Aorta (tissue), 5 donors: ENCODE measurements around the gene VAV3. TPM values are rescaled to one million over a fixed set of nuclear protein-coding genes. Genes with fewer than 3 reads are reported as not detected.

Experiments used
- ATAC-seq: fragments of 200-7000 bp; cut with Tn5 transposase; one replicate; pipeline ENCODE4 v1.9.1; 2022; ENCODE audit warnings: moderate library complexity; ENCODE audit not compliant: low FRiP score
- DNase-seq, 2 donors: peaks; one replicate each; pipeline ENCODE4 v3.0.0-alpha.2; 2020
- H3K27ac ChIP-seq, 2 donors: one replicate each; pipeline ENCODE4 v1.5.1; 2013; ENCODE audit warnings: low read length in 2 of 2, mild to moderate bottlenecking in 2 of 2, moderate library complexity in 2 of 2, control low read depth in 1 of 2, inconsistent platforms in 1 of 2, low read depth in 1 of 2
- H3K27me3 ChIP-seq, 2 donors: one replicate each; pipeline ENCODE4 v1.6.1; 2013; ENCODE audit warnings: control low read depth in 1 of 2, low read length in 1 of 2, mild to moderate bottlenecking in 1 of 2, moderate library complexity in 1 of 2; ENCODE audit not compliant: insufficient read depth in 2 of 2, control insufficient read depth in 1 of 2
- H3K36me3 ChIP-seq, 2 donors: one replicate each; pipeline ENCODE4 v1.6.1; 2013; ENCODE audit warnings: control low read depth in 1 of 2, low read length in 1 of 2, mild to moderate bottlenecking in 1 of 2; ENCODE audit not compliant: insufficient read depth in 2 of 2, control insufficient read depth in 1 of 2
- H3K4me1 ChIP-seq, 2 donors: one replicate each; pipeline ENCODE4 v1.6.1; 2013; ENCODE audit warnings: low read length in 2 of 2, control low read depth in 1 of 2, mild to moderate bottlenecking in 1 of 2, moderate library complexity in 1 of 2; ENCODE audit not compliant: insufficient read depth in 2 of 2, control insufficient read depth in 1 of 2
- H3K4me3 ChIP-seq, 2 donors: one replicate each; pipeline ENCODE4 v1.5.1; 2013; ENCODE audit warnings: low read length in 2 of 2, control low read depth in 1 of 2, mild to moderate bottlenecking in 1 of 2
- H3K9me3 ChIP-seq: one replicate; pipeline ENCODE4 v1.6.1; 2013; ENCODE audit warnings: mild to moderate bottlenecking, low read length; ENCODE audit not compliant: control insufficient read depth
- WGBS, 2 donors: extraction: QIAGEN DNeasy Blood & Tissue Kit; methylation state at CpG; one replicate each; pipeline ENCODE4 v1.1.7; 2013; 5-methylcytosine and 5-hydroxymethylcytosine counted together
- intact Hi-C, 2 donors: fragments of 100-400 bp; cut with DNase I; formaldehyde crosslinking; loops; one replicate each; pipeline versions ENCODE4 v1.14.2 to v1.15.0; 2022
- polyA plus RNA-seq, 2 donors: library from polyadenylated mRNA; stranded (reverse); fragments of 200-250 nt; gene quantifications; one replicate each; pipeline ENCODE4 v1.2.3, GENCODE V29; 2013
- total RNA-seq, 2 donors: library from RNA; stranded (reverse); fragmentation: NEBNext Ultra II Directional; extraction: Animal tissue kit (Norgen Biotek cat#: 25700); gene quantifications; one replicate each; pipeline ENCODE4 v1.2.1, GENCODE V29; 2021
- donor health status: healthy with polysubstance abuse.
- donor health status: Bipolar disorder and iron deficiency.
- donor health status: DM: no; HTN: no; CAD: no.
- donor health status: DM: no; HTN: no; CAD: no.
- donor health status: DM: yes; HTN: yes; CAD: no.

Gene VAV3
- total and polyA plus RNA-seq, 4 donors = 0.33 to 8.8 (median 4.7) TPM

DNA sequence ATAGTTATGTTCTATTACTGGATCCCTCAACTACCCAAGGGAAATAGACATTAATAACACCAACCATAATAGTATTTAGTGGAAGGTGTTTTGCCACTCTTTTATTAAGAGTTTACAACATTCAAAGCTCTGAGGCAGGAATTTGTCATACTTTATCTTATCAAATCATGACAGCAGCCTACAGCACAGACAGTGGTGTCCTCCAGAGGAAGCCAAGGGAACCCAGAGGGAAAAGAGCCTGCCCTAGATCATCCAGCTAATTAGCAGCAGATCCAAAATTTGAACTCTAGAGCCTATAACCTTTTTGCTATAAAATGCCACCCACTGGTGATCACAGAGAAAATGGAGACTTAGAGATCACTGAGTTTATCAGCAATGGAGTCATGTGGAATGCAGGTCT is 18.2 kb downstream of the VAV3 start:
- Histone ChIP-seq H3K36me3 (no peaks in the 10 kb centered on the region), H3K4me1 (no peaks in the 10 kb centered on the region), H3K9me3 (no peaks in the 10 kb centered on the region), H3K4me3 (no peak overlapping the region), H3K27ac (no peak overlapping the region), H3K27me3 (no peaks in the 10 kb centered on the region)
- ATAC-seq = no peak
- intact Hi-C loops = no loop called here
- no peak for DNase-seq

DNA sequence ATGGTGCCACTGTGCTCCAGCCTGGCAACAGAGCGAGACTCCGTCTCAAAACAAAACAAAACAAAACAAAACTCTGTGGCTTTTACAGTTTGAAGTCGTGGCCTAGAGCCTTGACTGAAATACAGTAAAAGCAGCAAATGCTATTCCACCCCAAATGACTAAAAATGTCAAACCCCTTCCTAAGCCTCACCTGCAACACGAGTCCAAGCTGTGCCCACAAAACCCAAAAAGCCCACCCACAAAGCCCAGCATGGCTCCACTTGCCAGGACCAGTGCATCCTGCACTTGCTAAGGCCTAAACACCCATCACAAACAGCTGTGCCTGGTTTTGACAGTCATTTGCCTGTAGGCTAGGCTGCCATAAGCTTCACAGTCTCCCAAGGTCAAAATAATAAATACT is 21.3 kb downstream of the VAV3 start:
- no peak for ATAC-seq
- H3K36me3 ChIP-seq = no peaks in the 10 kb centered on the region
- no peaks in the 10 kb centered on the region for H3K4me1 ChIP-seq
- no peak for DNase-seq
- no peaks in the 10 kb centered on the region for H3K9me3 ChIP-seq
- H3K4me3 ChIP-seq = no peak overlapping the region
- no peaks in the 10 kb centered on the region for H3K27me3 ChIP-seq
- intact Hi-C loops = no loop called here
- 78 to 79% methylated on average over 4 of the region's 4 CpGs for WGBS, 2 donors
- H3K27ac ChIP-seq = no peak overlapping the region

DNA sequence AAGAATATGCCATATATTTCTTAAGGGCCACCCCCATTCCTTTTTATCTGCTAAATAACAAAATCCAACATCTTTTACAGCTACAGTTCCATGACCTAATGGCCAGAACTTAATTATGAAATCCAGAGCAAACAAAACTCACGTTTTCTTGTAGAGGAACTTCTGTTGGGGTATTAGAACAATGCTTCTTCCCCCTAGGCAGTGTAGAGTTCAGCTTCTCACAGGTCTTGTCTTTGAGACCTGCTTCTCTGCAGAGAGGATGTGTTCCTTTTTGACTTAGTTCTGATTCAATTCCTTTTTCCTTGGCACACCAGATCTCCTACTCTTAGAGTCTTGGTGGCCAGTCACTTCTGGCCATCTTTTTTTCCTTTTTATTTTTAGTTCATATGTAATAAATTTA is 22.2 kb downstream of the VAV3 start:
- Histone ChIP-seq H3K27me3 (no peaks in the 10 kb centered on the region), H3K27ac (no peak overlapping the region), H3K4me3 (no peak overlapping the region), H3K4me1 (no peaks in the 10 kb centered on the region), H3K36me3 (no peaks in the 10 kb centered on the region), H3K9me3 (no peaks in the 10 kb centered on the region)
- DNase-seq (no peak), ATAC-seq (no peak)
- 56 to 58% methylated on average over 1 of the region's 1 CpG for WGBS, 2 donors
- intact Hi-C loops = no loop called here

DNA sequence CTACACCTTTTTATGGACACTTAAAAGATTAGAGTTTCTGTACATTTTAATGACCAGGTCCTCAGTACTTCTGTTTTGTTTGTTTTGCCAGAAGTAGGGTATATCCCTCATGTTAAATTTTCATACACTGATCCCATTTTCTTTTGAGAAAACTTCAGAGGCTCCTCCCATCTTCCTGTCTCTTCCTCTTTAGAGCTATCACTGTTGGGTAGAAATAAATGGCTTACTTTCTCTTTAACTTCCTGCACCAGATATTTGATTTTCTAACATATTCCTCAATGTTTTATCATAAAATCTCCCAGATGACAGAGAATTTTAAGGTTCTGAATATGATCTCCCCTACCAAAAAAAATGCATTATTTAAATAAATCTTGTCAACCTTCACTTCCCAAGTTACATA is 23.4 kb downstream of the VAV3 start:
- Histone ChIP-seq H3K4me1 (no peaks in the 10 kb centered on the region), H3K27ac (no peak overlapping the region), H3K27me3 (no peaks in the 10 kb centered on the region), H3K4me3 (no peak overlapping the region), H3K36me3 (no peaks in the 10 kb centered on the region), H3K9me3 (no peaks in the 10 kb centered on the region)
- DNase-seq = no peak
- ATAC-seq = no peak
- intact Hi-C loops = no loop called here

DNA sequence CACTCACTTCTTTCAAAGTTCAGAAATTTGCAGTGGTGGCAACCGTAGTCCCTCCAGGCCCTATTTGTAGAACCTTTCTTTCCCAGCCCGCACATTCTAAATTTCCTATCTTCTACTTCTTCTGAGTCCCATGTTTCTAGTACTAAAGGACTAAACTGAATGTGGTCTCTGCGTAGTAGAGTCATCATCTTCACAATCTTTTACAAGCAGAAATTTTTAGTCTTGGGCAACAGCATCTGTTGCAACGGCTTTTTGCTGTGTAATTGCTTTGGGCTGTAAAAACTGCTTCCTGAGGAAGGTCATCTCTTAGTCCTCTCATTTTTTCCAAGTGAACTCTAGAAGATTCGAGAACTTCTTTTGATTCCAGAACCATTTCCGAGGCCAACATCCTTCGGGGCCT is 23.9 kb downstream of the VAV3 start:
- no peaks in the 10 kb centered on the region for H3K4me1 ChIP-seq
- no peak overlapping the region for H3K27ac ChIP-seq
- H3K4me3 ChIP-seq = no peak overlapping the region
- no peaks in the 10 kb centered on the region for H3K27me3 ChIP-seq
- DNase-seq = peak in 1 of 2 donors; percentile 55
- 84 to 87% methylated on average over 7 of the region's 7 CpGs for WGBS, 2 donors
- intact Hi-C loops = no loop called here
- H3K9me3 ChIP-seq = no peaks in the 10 kb centered on the region
- no peaks in the 10 kb centered on the region for H3K36me3 ChIP-seq
- peak; percentile 72 for ATAC-seq

DNA sequence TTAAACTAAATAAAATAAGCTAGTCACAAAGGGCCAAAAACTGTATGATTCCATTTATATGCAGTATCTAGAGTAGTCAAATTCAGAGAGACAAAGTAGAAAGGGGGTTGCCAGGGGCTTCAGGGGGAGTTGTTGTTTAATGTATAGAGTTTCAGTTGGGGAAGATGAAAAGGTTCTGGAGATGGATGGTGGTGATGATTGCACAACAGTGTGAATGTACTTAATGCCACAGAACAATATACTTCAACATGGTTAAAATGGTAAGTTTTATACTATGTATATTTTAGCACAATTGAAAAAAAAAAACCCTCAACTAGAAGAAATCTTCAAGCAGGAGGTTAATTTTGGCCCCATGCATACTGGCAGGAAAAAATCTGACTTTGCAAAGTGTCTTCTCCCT is 24.3 kb downstream of the VAV3 start:
- Histone ChIP-seq H3K27ac (no peak overlapping the region), H3K36me3 (no peaks in the 10 kb centered on the region), H3K4me3 (no peak overlapping the region), H3K9me3 (no peaks in the 10 kb centered on the region), H3K27me3 (no peaks in the 10 kb centered on the region), H3K4me1 (no peaks in the 10 kb centered on the region)
- ATAC-seq (no peak), DNase-seq (no peak)
- intact Hi-C loops = no loop called here

DNA sequence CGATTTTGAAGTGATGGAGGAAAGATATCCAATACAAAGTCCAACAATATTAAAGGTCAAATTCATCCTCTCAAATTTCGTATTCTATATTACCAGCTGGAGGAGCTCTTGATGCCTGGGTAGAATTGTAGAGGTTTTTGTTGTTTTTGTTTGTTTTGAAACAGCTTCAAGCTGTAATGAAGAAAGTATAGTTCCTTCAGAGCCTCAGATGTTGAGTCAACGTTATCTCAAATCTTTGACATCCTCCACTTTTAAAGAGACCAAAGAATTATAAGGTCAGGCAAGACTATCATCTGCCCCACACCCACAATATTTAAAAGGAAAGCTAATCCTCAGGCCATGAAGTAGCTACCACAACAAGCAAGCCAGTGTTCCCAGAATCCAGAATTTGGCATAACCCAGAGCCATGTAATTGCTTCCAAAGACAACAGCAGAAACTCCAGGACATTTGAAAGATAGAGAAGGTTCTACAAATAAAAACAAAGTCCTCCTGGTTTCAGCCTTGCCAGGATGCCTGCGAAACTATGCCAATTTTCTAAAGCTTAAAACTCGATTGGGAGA is 24.9 kb downstream of the VAV3 start:
- Histone ChIP-seq H3K9me3 (no peaks in the 10 kb centered on the region), H3K36me3 (no peaks in the 10 kb centered on the region), H3K27ac (no peak overlapping the region), H3K4me3 (no peak overlapping the region), H3K27me3 (no peaks in the 10 kb centered on the region), H3K4me1 (no peaks in the 10 kb centered on the region)
- DNase-seq (no peak), ATAC-seq (no peak)
- 46 to 51% methylated on average over 5 of the region's 5 CpGs for WGBS, 2 donors
- intact Hi-C loops = no loop called here

DNA sequence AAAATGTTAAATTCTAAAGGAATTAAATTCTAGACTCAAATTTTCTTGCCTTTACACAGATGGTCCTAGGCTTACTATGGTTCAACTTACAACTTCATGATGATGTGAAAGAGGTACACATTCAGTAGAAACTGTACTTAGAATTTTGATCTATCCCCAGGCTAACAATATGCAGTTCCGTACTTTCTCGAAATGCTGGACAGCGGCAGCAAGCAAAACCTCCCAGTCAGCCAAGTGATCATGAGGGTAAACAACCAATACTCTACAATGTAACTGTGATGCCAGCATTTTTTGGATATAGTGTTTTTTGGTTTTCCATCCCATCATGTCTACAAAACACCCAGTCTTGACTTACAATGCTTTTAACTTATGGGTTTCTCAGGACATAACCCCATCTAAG is 25.7 kb downstream of the VAV3 start:
- intact Hi-C loops = no loop called here
- ATAC-seq (no peak), DNase-seq (no peak)
- Histone ChIP-seq H3K27ac (no peak overlapping the region), H3K27me3 (no peaks in the 10 kb centered on the region), H3K4me1 (no peaks in the 10 kb centered on the region), H3K36me3 (no peaks in the 10 kb centered on the region), H3K4me3 (no peak overlapping the region), H3K9me3 (no peaks in the 10 kb centered on the region)
- WGBS, 2 donors = 89 to 96% methylated on average over 3 of the region's 3 CpGs

DNA sequence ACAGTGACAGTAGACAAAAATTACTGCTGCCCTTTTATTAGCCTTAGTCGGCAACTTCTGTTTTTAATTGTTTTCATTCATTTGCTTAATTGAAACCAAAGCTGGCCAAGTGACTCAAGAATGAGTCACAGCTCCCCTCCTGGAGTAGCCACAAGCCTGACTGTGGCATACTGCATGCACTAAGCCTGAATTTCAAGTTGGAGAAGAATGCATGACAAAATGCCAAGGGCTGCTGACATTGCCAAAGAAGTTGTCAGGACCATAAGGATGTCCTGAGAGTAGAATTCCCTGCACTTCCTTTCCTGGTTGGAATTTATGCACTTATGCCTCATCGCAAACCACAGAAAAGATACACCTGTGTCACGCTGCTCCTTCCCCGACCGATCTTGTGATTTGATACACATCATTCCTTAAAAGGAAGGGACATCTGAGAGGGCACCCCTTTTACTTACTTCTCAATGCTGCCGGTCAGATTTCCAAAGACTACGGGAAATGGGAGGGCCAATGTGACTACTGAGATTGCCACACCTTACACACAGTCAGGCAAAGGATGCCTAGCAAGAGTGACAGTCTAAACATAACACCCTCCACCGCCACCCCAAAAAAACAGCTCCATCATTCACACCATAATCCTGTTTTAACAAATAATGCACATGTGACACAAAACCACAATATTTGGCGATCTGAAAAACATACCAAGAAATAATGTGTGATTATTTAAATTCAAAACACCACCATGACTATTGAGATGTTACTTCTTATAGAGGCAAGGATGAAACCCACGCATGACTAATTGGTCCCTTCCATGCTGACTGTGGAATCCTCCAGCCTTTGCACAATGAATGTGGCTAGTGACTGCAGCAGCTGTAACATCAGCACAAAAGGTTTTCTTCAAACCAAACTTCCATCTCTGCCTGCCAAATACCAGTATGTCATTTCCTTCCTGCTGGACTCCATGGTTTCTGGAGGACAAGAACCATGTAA is 28.2 kb downstream of the VAV3 start:
- intact Hi-C loops = no loop called here
- H3K27ac ChIP-seq = no peak overlapping the region
- 74 to 75% methylated on average over 10 of the region's 10 CpGs for WGBS, 2 donors
- H3K27me3 ChIP-seq = no peaks in the 10 kb centered on the region
- no peaks in the 10 kb centered on the region for H3K36me3 ChIP-seq
- ATAC-seq (no peak), DNase-seq (no peak)
- H3K4me1 ChIP-seq = no peaks in the 10 kb centered on the region
- H3K4me3 ChIP-seq = no peak overlapping the region
- H3K9me3 ChIP-seq = no peaks in the 10 kb centered on the region
